ENCODE measurements around the gene COQ10A. TPM values are rescaled to one million over a fixed set of nuclear protein-coding genes. Genes with fewer than 3 reads are reported as not detected.

Gene COQ10A
- total and polyA plus RNA-seq, 2 of the 13 experiments (the other 11 are each of a cell fraction or from before 2014, with no cell fraction given): 21.0 to 37.3 TPM

GRCh38 chr12:56230432-56231183, 36.1 kb upstream of the COQ10A start (continued):
- TF ChIP-seq PAXIP1 (CRISPR knock-in tag; conservative IDR thresholded peaks at IDR 0.05): peak; percentile 95
- TF ChIP-seq MYPOP (CRISPR knock-in tag; IDR thresholded peaks at IDR 0.05): no peak
- no peak for TF ChIP-seq ZNF280D (CRISPR knock-in tag; IDR thresholded peaks at IDR 0.05)
- 0 out of 2 replicates have a peak, but pooled peaks have one; percentile 49 for TF ChIP-seq BRCA1 (CRISPR knock-in tag; IDR thresholded peaks at IDR 0.05)
- TF ChIP-seq ZNF570 (CRISPR knock-in tag; IDR thresholded peaks at IDR 0.05; ENCODE audit: borderline replicate concordance): no peak
- TF ChIP-seq NRL (CRISPR knock-in tag; IDR thresholded peaks at IDR 0.05; ENCODE audit: borderline replicate concordance): no peak
- no peak; the same call in 1 of the 2 replicates for TF ChIP-seq ZNF740 (CRISPR knock-in tag; IDR thresholded peaks at IDR 0.05)
- no peak for TF ChIP-seq SOX13 (IDR thresholded peaks at IDR 0.05)
- no peak; a peak in 1 of 4 replicates for TF ChIP-seq SOX13 (CRISPR knock-in tag; conservative IDR thresholded peaks at IDR 0.05 in 1 of 2, IDR thresholded peaks at IDR 0.05 in 1 of 2)
- TF ChIP-seq MIER3 (CRISPR knock-in tag; IDR thresholded peaks at IDR 0.05; ENCODE audit: borderline replicate concordance): no peak
- no peak for TF ChIP-seq ZKSCAN1 (IDR thresholded peaks at IDR 0.05; ENCODE audit: low read length)
- TF ChIP-seq NFAT5 (CRISPR knock-in tag; IDR thresholded peaks at IDR 0.05): 0 out of 2 replicates have a peak, but pooled peaks have one; percentile 46

All from HepG2 (cell line).